GM19239 (cell line): ENCODE data around the gene PRIMA1.

Experiments
- DNase-seq: peaks from one replicate; pipeline ENCODE4 v3.0.0; 2011; ENCODE audit warnings: low spot score; ENCODE audit not compliant: insufficient read length
- FAIRE-seq: peaks from 2 replicates; lab custom pipeline; 2011; peaks lifted over from hg19 to GRCh38; lab: Jason Lieb, UNC

Gene PRIMA1

GRCh38 chr14:93764211-93764659 is 24.1 kb downstream of the PRIMA1 start:
- FAIRE-seq (no peak), DNase-seq (no peak)

- no peak for FAIRE-seq
- no peak for DNase-seq
Measured at GRCh38 chr14:93759719-93760307, 28.5 kb downstream of the PRIMA1 start.

- FAIRE-seq, result no peak
- no peak for DNase-seq
Measured at GRCh38 chr14:93757206-93757605, 31.1 kb downstream of the PRIMA1 start.

GRCh38 chr14:93753647-93754046 is 34.6 kb downstream of the PRIMA1 start:
- DNase-seq (no peak), FAIRE-seq (no peak)

GRCh38 chr14:93752980-93753561 is 35.2 kb downstream of the PRIMA1 start:
- no peak for DNase-seq
- FAIRE-seq, result no peak

GRCh38 chr14:93751946-93752655 is 36.2 kb downstream of the PRIMA1 start:
- DNase-seq, result no peak
- FAIRE-seq, result no peak

GRCh38 chr14:93749076-93749420 is 39.2 kb downstream of the PRIMA1 start:
- DNase-seq (no peak), FAIRE-seq (no peak)

- FAIRE-seq (no peak), DNase-seq (no peak)
Measured at GRCh38 chr14:93748208-93749075, 39.8 kb downstream of the PRIMA1 start.

- FAIRE-seq, result no peak
- no peak for DNase-seq
Measured at GRCh38 chr14:93747560-93747959, 40.7 kb downstream of the PRIMA1 start.

- FAIRE-seq (no peak), DNase-seq (no peak)
Measured at GRCh38 chr14:93747102-93747501, 41.2 kb downstream of the PRIMA1 start.

GRCh38 chr14:93745603-93746273 is 42.5 kb downstream of the PRIMA1 start:
- FAIRE-seq (no peak), DNase-seq (no peak)

GRCh38 chr14:93744876-93745275 is 43.4 kb downstream of the PRIMA1 start:
- DNase-seq, result no peak
- no peak for FAIRE-seq

GRCh38 chr14:93744176-93744575 is 44.1 kb downstream of the PRIMA1 start:
- FAIRE-seq, result no peak
- no peak for DNase-seq

- FAIRE-seq, result no peak
Measured at GRCh38 chr14:93743270-93744060, 44.8 kb downstream of the PRIMA1 start.

GRCh38 chr14:93742761-93743160 is 45.5 kb downstream of the PRIMA1 start:
- no peak for DNase-seq
- FAIRE-seq, result no peak

More at GRCh38 chr14:93743270-93744060, 44.8 kb downstream of the PRIMA1 start:
- DNase-seq, result no peak

- FAIRE-seq (no peak), DNase-seq (no peak)
Measured at GRCh38 chr14:93741556-93742230, 46.6 kb downstream of the PRIMA1 start.

GRCh38 chr14:93737634-93738033 is 50.7 kb downstream of the PRIMA1 start:
- DNase-seq, result no peak
- no peak for FAIRE-seq

- DNase-seq (no peak), FAIRE-seq (no peak)
Measured at GRCh38 chr14:93736378-93737014, 51.8 kb downstream of the PRIMA1 start.
